MM.1S (cell line): ENCODE results near the gene LGALS3.

ENCODE experiments used
- DNase-seq: peaks from one replicate; pipeline ENCODE4 v3.0.0-alpha.2; 2015
- H2AFZ ChIP-seq: fragments of 300-600 bp; sonication (generic); 2 replicates; pipeline ENCODE4 v1.6.0; 2016; ENCODE audit warnings: antibody characterized with exemption, low read length
- H3F3A ChIP-seq: fragments of 300-600 bp; sonication (generic); 2 replicates; pipeline ENCODE4 v1.6.1; 2016; ENCODE audit warnings: mild to moderate bottlenecking, antibody characterized with exemption, low read length, moderate library complexity, mixed read lengths; ENCODE audit not compliant: insufficient read depth
- H3K27ac ChIP-seq: fragments of 300-600 bp; sonication (generic); 2 replicates; pipeline ENCODE4 v1.5.1; 2016; ENCODE audit warnings: mild to moderate bottlenecking, low read length
- H3K27me3 ChIP-seq: fragments of 300-600 bp; sonication (generic); replicated peaks from 2 replicates; pipeline ENCODE4 v1.6.0; 2016; ENCODE audit warnings: low read length; ENCODE audit not compliant: insufficient read depth
- H3K36me3 ChIP-seq: fragments of 300-600 bp; sonication (generic); replicated peaks from 2 replicates; pipeline ENCODE4 v1.6.1; 2016; ENCODE audit warnings: mild to moderate bottlenecking, low read length, mixed read lengths; ENCODE audit not compliant: insufficient read depth
- H3K4me1 ChIP-seq: fragments of 300-600 bp; sonication (generic); 2 replicates; pipeline ENCODE4 v1.6.1; 2016; ENCODE audit warnings: low read length, mixed read lengths
- H3K4me2 ChIP-seq: fragments of 300-600 bp; sonication (generic); 2 replicates; pipeline ENCODE4 v1.6.0; 2016; ENCODE audit warnings: low read depth, low read length
- H3K4me3 ChIP-seq: fragments of 300-600 bp; sonication (generic); 2 replicates; pipeline ENCODE4 v1.5.1; 2016; ENCODE audit warnings: low read length, mixed read lengths
- H3K79me2 ChIP-seq: fragments of 300-600 bp; sonication (generic); 2 replicates; pipeline ENCODE4 v1.6.1; 2016; ENCODE audit warnings: mixed run types, low read length, mixed read lengths
- H3K9ac ChIP-seq: fragments of 300-600 bp; sonication (generic); 2 replicates; pipeline ENCODE4 v1.6.1; 2016; ENCODE audit warnings: low read length, mixed read lengths
- H3K9me2 ChIP-seq: fragments of 300-600 bp; sonication (generic); replicated peaks from 2 replicates; pipeline ENCODE4 v1.6.1; 2016; ENCODE audit warnings: mild to moderate bottlenecking, low read length, mixed read lengths; ENCODE audit not compliant: insufficient read depth
- H3K9me3 ChIP-seq: fragments of 300-600 bp; sonication (generic); replicated peaks from 2 replicates; pipeline ENCODE4 v1.6.1; 2016; ENCODE audit warnings: mild to moderate bottlenecking, low read length, mixed read lengths; ENCODE audit not compliant: insufficient read depth
- H4K20me1 ChIP-seq: fragments of 300-600 bp; sonication (generic); 2 replicates; pipeline ENCODE4 v1.6.1; 2016; ENCODE audit warnings: mild to moderate bottlenecking, low read length, moderate library complexity, mixed read lengths; ENCODE audit not compliant: insufficient read depth
- EZH2 ChIP-seq: fragments of 300-600 bp; sonication (generic); optimal IDR thresholded peaks from 2 replicates; pipeline ENCODE3; 2017; ENCODE audit warnings: low read depth, mild to moderate bottlenecking, antibody characterized with exemption, low read length, mixed read lengths
- EZH2phosphoT487 ChIP-seq: fragments of 300-600 bp; sonication (generic); IDR thresholded peaks from 2 replicates; pipeline ENCODE4 v1.6.1; 2018; ENCODE audit warnings: antibody characterized with exemption, low read length
- TF ChIP-seq, protein P1 (sequence below): fragments of 300-600 bp; sonication (generic); IDR thresholded peaks from 2 replicates; pipeline ENCODE4 v1.5.1; 2016; ENCODE audit warnings: antibody characterized with exemption, low read length, mixed read lengths

The LGALS3 gene

DNA sequence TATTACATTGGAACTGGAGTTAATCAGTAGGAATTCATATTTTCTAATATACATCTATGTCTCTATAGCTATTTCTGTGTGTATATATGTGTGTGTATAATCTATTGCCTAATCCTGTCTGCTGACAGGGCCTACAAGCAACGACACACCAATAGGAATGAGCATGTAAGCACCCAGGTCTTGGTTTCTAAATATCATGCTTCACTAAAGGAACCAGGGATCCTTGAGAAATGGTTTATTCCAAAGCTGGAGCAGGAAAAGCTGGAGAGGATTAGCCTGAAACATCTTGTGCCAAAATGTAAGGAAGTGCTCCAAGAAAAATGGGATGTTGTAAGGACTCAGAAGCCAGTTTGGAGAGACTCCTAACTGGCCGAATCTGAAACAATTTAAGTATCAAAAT, 29.3 kb upstream of the LGALS3 start:
- Histone ChIP-seq H3K4me1 (peaks cover 34% of the 10 kb centered on the region), H3K4me3 (no peak overlapping the region), H3K27me3 (no peaks in the 10 kb centered on the region), H3K9ac (no peak overlapping the region), H3K9me3 (no peaks in the 10 kb centered on the region), H3K4me2 (no peak overlapping the region), H3F3A (peaks cover 28% of the 10 kb centered on the region), H3K79me2 (no peaks in the 10 kb centered on the region), H2AFZ (no peak overlapping the region), H3K27ac (no peak overlapping the region), H3K36me3 (no peaks in the 10 kb centered on the region), H4K20me1 (no peaks in the 10 kb centered on the region), H3K9me2 (no peaks in the 10 kb centered on the region)
- TF ChIP-seq, protein P1, sequence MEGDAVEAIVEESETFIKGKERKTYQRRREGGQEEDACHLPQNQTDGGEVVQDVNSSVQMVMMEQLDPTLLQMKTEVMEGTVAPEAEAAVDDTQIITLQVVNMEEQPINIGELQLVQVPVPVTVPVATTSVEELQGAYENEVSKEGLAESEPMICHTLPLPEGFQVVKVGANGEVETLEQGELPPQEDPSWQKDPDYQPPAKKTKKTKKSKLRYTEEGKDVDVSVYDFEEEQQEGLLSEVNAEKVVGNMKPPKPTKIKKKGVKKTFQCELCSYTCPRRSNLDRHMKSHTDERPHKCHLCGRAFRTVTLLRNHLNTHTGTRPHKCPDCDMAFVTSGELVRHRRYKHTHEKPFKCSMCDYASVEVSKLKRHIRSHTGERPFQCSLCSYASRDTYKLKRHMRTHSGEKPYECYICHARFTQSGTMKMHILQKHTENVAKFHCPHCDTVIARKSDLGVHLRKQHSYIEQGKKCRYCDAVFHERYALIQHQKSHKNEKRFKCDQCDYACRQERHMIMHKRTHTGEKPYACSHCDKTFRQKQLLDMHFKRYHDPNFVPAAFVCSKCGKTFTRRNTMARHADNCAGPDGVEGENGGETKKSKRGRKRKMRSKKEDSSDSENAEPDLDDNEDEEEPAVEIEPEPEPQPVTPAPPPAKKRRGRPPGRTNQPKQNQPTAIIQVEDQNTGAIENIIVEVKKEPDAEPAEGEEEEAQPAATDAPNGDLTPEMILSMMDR: no peak
- no peak for TF ChIP-seq EZH2
- TF ChIP-seq EZH2phosphoT487: no peak
- DNase-seq: no peak

DNA sequence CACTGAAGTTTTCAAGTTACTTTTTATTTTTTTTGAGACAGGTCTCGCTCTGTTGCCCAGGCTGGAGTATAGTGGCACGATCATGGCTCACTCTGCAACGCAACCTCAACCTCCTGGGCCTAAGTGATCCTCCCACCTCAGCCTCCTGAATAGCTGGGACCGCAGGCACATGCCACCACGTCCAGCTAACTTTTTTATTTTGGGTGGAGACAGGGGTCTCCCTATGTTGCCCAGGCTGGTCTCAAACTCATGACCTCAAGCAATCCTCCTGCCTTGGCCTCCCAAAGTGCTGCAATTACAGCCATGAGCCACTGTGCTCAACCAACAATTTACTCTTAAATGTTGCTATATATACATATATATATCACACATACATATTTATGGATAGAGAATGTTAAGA, 27.4 kb upstream of the LGALS3 start:
- Histone ChIP-seq H3K9me2 (no peaks in the 10 kb centered on the region), H3K4me3 (no peak overlapping the region), H3K9ac (no peak overlapping the region), H3K4me1 (peaks cover 34% of the 10 kb centered on the region), H3F3A (peaks cover 28% of the 10 kb centered on the region), H3K79me2 (no peaks in the 10 kb centered on the region), H2AFZ (no peak overlapping the region), H3K27me3 (no peaks in the 10 kb centered on the region), H3K27ac (peak overlapping the region; percentile 98; the same call in 1 of the 2 replicates), H3K4me2 (peak overlapping the region; percentile 70), H3K36me3 (no peaks in the 10 kb centered on the region), H3K9me3 (no peaks in the 10 kb centered on the region), H4K20me1 (no peaks in the 10 kb centered on the region)
- TF ChIP-seq EZH2 (no peak), EZH2phosphoT487 (no peak)
- TF ChIP-seq, protein P1: no peak
- DNase-seq: no peak

DNA sequence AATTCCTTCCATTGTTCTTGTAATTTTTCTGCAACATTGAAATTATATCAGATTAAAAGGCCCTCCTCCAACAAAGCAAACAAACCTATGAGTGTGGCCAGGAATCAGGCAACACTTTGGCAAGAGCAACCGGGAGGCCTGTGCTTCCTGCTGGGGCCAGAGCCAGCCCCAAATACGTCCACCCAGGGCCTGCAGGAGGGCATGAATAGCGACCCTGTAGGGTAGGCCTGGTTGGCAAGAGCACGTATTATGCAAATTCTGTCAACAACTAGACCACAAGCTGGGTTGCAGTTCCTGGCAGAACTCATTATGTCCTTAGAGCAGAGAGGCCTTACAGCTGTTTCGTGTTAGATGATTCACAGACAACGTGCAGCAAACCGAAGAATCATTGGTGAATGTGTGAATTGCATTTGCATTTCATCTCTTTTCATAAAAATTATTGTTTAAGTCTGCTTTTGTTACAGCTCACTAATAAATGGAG, 26.9 kb upstream of the LGALS3 start:
- peak overlapping the region; percentile 70 for H3K4me2 ChIP-seq
- DNase-seq: peak; percentile 88
- no peaks in the 10 kb centered on the region for H3K9me2 ChIP-seq
- H3K27ac ChIP-seq: peak overlapping the region; percentile 98
- TF ChIP-seq EZH2phosphoT487 (no peak), EZH2 (no peak)
- TF ChIP-seq, protein P1: no peak
- H3K79me2 ChIP-seq: no peaks in the 10 kb centered on the region
- no peaks in the 10 kb centered on the region for H3K36me3 ChIP-seq
- no peaks in the 10 kb centered on the region for H3K9me3 ChIP-seq
- peak overlapping the region; percentile 64 for H3K9ac ChIP-seq
- H2AFZ ChIP-seq: peak overlapping the region; percentile 85; the same call in 1 of the 2 replicates
- no peaks in the 10 kb centered on the region for H3K27me3 ChIP-seq
- H3K4me1 ChIP-seq: peaks cover 34% of the 10 kb centered on the region
- peak overlapping the region; percentile 33; the same call in 1 of the 2 replicates for H3K4me3 ChIP-seq
- H3F3A ChIP-seq: peaks cover 28% of the 10 kb centered on the region
- H4K20me1 ChIP-seq: no peaks in the 10 kb centered on the region
